ENCODE data around the gene CSNK1G1.

GRCh38 chr15:64131547-64131946, 224.4 kb downstream of the CSNK1G1 start:
- TF ChIP-seq MAZ (IDR thresholded peaks at IDR 0.05; ENCODE audit: borderline replicate concordance, low read depth, low read length) = no peak
- TF ChIP-seq, protein P1, sequence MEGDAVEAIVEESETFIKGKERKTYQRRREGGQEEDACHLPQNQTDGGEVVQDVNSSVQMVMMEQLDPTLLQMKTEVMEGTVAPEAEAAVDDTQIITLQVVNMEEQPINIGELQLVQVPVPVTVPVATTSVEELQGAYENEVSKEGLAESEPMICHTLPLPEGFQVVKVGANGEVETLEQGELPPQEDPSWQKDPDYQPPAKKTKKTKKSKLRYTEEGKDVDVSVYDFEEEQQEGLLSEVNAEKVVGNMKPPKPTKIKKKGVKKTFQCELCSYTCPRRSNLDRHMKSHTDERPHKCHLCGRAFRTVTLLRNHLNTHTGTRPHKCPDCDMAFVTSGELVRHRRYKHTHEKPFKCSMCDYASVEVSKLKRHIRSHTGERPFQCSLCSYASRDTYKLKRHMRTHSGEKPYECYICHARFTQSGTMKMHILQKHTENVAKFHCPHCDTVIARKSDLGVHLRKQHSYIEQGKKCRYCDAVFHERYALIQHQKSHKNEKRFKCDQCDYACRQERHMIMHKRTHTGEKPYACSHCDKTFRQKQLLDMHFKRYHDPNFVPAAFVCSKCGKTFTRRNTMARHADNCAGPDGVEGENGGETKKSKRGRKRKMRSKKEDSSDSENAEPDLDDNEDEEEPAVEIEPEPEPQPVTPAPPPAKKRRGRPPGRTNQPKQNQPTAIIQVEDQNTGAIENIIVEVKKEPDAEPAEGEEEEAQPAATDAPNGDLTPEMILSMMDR (conservative IDR thresholded peaks at IDR 0.05; ENCODE audit: low read depth, low read length) = no peak
- no peak for TF ChIP-seq RAD21 (IDR thresholded peaks at IDR 0.05; ENCODE audit: low read length)
- TF ChIP-seq POLR2A (IDR thresholded peaks at IDR 0.05; ENCODE audit: low read depth, low read length) = no peak
- TF ChIP-seq MXI1 (IDR thresholded peaks at IDR 0.05; ENCODE audit: borderline replicate concordance, low read depth, low read length) = no peak
- no peak for TF ChIP-seq USF2 (IDR thresholded peaks at IDR 0.05; ENCODE audit: low read depth, low read length)
- TF ChIP-seq BHLHE40 (IDR thresholded peaks at IDR 0.05; ENCODE audit: low read depth, low read length) = no peak
- TF ChIP-seq MAFK (IDR thresholded peaks at IDR 0.05; ENCODE audit: low read depth, low read length) = no peak
- TF ChIP-seq RFX5 (IDR thresholded peaks at IDR 0.05; ENCODE audit: low read depth, low read length) = no peak
